H1 (cell line): ENCODE results near the gene PRR36. TPM values are rescaled to one million over a fixed set of nuclear protein-coding genes. Genes with fewer than 3 reads are reported as not detected.

ENCODE experiments used
- ASH2L ChIP-seq: fragments of 200-600, 300-600 bp; sonication (generic); IDR thresholded peaks from one replicate; pipeline ENCODE4 v1.7.1; 2017; ENCODE audit warnings: low read length
- CHD1 ChIP-seq: IDR thresholded peaks from 2 replicates; pipeline ENCODE4 v1.6.1; 2012; ENCODE audit warnings: low read depth, low read length, improper control_type of control experiment
- CHD2 ChIP-seq: IDR thresholded peaks from 2 replicates; pipeline ENCODE4 v1.6.1; 2012; ENCODE audit warnings: low read length, improper control_type of control experiment
- GABPA ChIP-seq: IDR thresholded peaks from 2 replicates; pipeline ENCODE4 v1.6.1; 2011; ENCODE audit warnings: mild to moderate bottlenecking, low read length, moderate library complexity, borderline replicate concordance; ENCODE audit not compliant: insufficient read depth
- HDAC2 ChIP-seq, 2 experiments: fragments of 300-600 bp in 1 of 2; sonication (generic) in 1 of 2; IDR thresholded peaks; 2 replicates each; pipeline ENCODE4 v1.6.1; 2011 to 2012; ENCODE audit warnings: low read depth in 2 of 2, low read length in 2 of 2, mild to moderate bottlenecking in 2 of 2, moderate library complexity in 2 of 2, borderline replicate concordance in 1 of 2, inconsistent platforms in 1 of 2
- JUN ChIP-seq: IDR thresholded peaks from 2 replicates; pipeline ENCODE4 v1.6.1; 2011; ENCODE audit warnings: low read depth, mild to moderate bottlenecking, improper control_type of control experiment, low read length
- RBBP5 ChIP-seq: IDR thresholded peaks from 2 replicates; pipeline ENCODE4 v1.7.1; 2012; ENCODE audit warnings: low read depth, mild to moderate bottlenecking, inconsistent platforms, low read length, moderate library complexity, borderline replicate concordance
- SIN3A ChIP-seq, 2 experiments: IDR thresholded peaks in 1 of 2; conservative IDR thresholded peaks in 1 of 2; 2 replicates each; pipeline ENCODE4 v1.6.1; 2011 to 2012; ENCODE audit warnings: low read length in 2 of 2, improper control_type of control experiment in 1 of 2, low read depth in 1 of 2, mild to moderate bottlenecking in 1 of 2
- TAF1 ChIP-seq: IDR thresholded peaks from 2 replicates; pipeline ENCODE4 v1.6.1; 2011; ENCODE audit warnings: mild to moderate bottlenecking, low read depth, low read length
- YY1 ChIP-seq: IDR thresholded peaks from 2 replicates; pipeline ENCODE4 v1.6.1; 2011; ENCODE audit warnings: low read depth, mild to moderate bottlenecking, low read length
- ZNF274 ChIP-seq: IDR thresholded peaks from 2 replicates; pipeline ENCODE4 v1.7.0; 2012; ENCODE audit warnings: low read length, borderline replicate concordance; ENCODE audit errors: extremely low read depth
- polyA plus RNA-seq, 7 experiments: library from polyadenylated mRNA; depleted of rRNA in 3 of 7; stranded (reverse) in 5 of 7; unstranded in 2 of 7; fragments of >200 nt in 5 of 7; fragments of 200-250 nt in 2 of 7; gene quantifications; 1 replicate in 5 of 7; 2 replicates in 1 of 7; 4 replicates in 1 of 7; pipeline versions ENCODE4 v1.2.1 to v1.2.3, GENCODE V29; 2011 to 2013; ENCODE audit warnings: missing spikeins in 2 of 7, mixed read lengths in 2 of 7
- total RNA-seq: library from RNA; stranded (reverse); fragmentation: NEBNext Ultra II Directional; extraction: Animal tissue kit (Norgen Biotek cat#: 25700); gene quantifications from 2 replicates; pipeline ENCODE4 v1.2.1, GENCODE V29; 2021
- TF ChIP-seq, protein P1 (sequence below): IDR thresholded peaks from 2 replicates; pipeline ENCODE4 v1.6.1; 2012; ENCODE audit warnings: inconsistent platforms

Gene PRR36
- total and polyA plus RNA-seq, 2 of the 8 experiments (the other 6 are each of a cell fraction or from before 2014, with no cell fraction given), result 1.6 to 23.9 TPM

DNA sequence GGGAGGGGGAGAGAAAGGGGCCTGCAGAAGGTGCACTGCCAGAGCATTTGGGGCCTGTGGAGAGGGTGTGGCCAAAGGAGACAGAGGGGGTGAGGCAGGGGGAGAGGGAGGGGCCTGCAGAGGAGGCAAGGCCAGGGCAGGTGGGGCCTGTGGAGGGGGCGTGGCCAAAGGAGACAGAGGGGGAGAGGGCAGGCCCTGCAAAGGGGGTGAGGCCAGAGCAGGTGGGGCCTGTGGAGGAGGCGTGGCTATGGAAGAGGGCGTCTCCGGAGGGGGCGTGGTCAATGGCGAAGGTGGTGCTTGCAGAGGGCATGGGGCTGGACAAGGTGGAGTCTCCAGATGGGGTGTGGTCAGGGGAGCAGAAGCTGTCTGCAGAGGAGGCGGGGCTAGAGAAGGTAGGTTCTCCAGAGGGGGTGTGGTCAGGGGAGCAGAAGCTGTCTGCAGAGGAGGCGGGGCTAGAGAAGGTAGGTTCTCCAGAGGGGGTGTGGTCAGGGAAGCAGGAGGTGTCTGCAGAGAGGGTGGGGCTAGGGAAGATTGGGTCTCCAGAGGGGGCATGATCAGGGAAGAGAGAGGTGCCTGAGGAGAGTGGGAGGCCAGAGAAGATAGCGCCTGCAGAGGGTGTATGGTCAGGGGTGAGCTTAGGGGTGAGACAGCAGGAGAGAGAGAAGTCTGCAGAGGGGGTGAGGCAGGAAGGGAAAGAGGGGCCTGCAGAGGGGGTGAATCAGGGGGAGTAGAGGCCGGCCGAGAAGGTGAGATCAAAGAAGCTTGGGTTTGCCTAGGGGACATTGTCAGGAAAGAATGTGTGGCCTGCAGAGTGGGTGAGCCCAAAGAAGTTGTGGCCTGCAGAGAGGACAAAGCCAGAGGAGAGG is 3.4 kb downstream of the PRR36 start (continued):
- TF ChIP-seq YY1 (no peak), GABPA (no peak), CHD2 (no peak), TAF1 (no peak), JUN (no peak), CHD1 (no peak), SIN3A (conservative IDR thresholded peaks at IDR 0.05 in 1 of 2, IDR thresholded peaks at IDR 0.05 in 1 of 2; ENCODE audit: low read depth in 1 of 2, low read length in 2 of 2) (no peak), RBBP5 (no peak), ASH2L (no peak), ZNF274 (no peak), HDAC2 (IDR thresholded peaks at IDR 0.05; ENCODE audit: borderline replicate concordance in 1 of 2, low read depth in 2 of 2, low read length in 2 of 2) (no peak)
- TF ChIP-seq, protein P1, sequence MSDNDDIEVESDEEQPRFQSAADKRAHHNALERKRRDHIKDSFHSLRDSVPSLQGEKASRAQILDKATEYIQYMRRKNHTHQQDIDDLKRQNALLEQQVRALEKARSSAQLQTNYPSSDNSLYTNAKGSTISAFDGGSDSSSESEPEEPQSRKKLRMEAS, result no peak
